ACHN (cell line): ENCODE results near the gene CACNA1I.
"Not testable (repeated sequence)": the region's sequence is repeated elsewhere in the genome, so short reads cannot be mapped to it uniquely, and the experiment has no call there.

Experiments
- DNase-seq: peaks from one replicate; pipeline ENCODE4 v3.0.0-alpha.2; 2015
- in situ Hi-C: cut with HindIII; loops from 2 replicates; pipeline ENCODE4 v1.10.0; 2017; ENCODE audit warnings: low sequenced_read_pairs, low pct_ligation_motif_present, low pct_unique_long_range_greater_than_20kb

CACNA1I gene

GRCh38 chr22:39734046-39734445, 163.5 kb downstream of the CACNA1I start:
- in situ Hi-C loops, DNase-seq: not testable (repeated sequence)

GRCh38 chr22:39734866-39735265, 164.3 kb downstream of the CACNA1I start:
- no peak for DNase-seq
- in situ Hi-C loops = no loop called here

DNA sequence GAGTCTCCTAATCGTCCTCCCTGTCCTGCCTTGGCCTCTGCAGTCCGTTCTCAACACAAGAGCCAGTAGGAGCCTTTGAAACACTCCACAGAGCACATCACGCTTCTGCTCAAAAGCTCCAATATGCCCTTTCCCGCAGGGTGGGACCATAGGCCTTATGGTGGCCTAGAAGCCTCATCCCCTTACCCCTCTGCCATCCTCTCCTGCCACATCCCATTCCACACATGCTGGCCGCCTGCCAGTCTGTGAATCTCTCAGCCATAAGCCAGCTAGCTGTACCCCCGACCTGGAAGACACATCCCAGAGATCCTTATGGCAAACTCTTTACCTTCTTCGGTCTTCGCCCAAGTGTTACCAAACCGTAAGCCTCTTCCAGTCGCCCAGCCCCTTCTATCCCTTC, 165.2 kb downstream of the CACNA1I start:
- in situ Hi-C loops = no loop called here
- no peak for DNase-seq

- in situ Hi-C loops = no loop called here
- DNase-seq = no peak
Observed at GRCh38 chr22:39738746-39739145, 168.2 kb downstream of the CACNA1I start.
